Measurements from ENCODE around the gene FSTL3. TPM values are rescaled to one million over a fixed set of nuclear protein-coding genes. Genes with fewer than 3 reads are reported as not detected.
A peak's percentile ranks its signal among the peaks of the same experiment; 100 is the strongest.

Gene FSTL3
- total and polyA plus RNA-seq, 10 of the 15 experiments (the other 5 are each of a cell fraction or from before 2014, with no cell fraction given): 0.42 to 13.5 (median 3.6) TPM

DNA sequence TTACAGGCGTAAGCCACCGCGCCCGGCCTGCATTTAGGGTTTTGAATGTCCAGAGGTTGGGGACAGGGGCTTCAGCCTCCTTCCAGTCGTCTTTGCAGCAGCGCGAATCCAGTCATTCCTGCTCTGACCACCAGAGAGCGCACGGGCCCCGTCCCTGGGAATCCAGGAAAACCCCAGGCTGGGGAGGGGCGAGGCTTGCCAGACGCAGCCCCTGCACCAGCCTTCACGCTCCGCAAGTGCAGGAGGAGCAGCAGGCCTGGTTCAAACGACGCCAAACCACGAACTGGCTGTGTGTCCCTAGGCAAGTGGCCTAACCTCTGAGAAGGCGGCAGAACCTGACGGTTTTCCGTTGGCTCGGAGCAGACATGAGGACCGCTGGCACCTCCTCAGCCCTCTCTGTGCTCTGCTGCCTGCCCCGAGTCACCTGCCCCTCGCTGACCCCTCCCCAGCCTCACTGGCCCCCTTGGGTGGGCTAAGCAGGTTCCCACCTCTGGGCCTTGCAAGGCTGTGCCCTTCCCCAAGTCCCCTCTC is 11.2 kb upstream of the FSTL3 start (continued):
- TF ChIP-seq NFYA (IDR thresholded peaks at IDR 0.05; ENCODE audit: borderline replicate concordance, low read depth, low read length) (no peak), EED (IDR thresholded peaks at IDR 0.05; ENCODE audit: low read depth) (peak; percentile 35; the same call in 1 of the 2 replicates), CEBPB (IDR thresholded peaks at IDR 0.05; ENCODE audit: borderline replicate concordance in 1 of 2, low read depth in 2 of 2, low read length in 2 of 2) (no peak), YY1 (IDR thresholded peaks at IDR 0.05; ENCODE audit: low read depth, low read length) (peak; percentile 68), SMARCA5 (IDR thresholded peaks at IDR 0.05) (peak; percentile 80; the same call in 1 of the 2 replicates), MLLT1 (IDR thresholded peaks at IDR 0.05) (0 out of 2 replicates have a peak, but pooled peaks have one; percentile 16), CHD2 (IDR thresholded peaks at IDR 0.05; ENCODE audit: borderline replicate concordance, low read depth, low read length) (no peak), CBX3 (IDR thresholded peaks at IDR 0.05; ENCODE audit: borderline replicate concordance, low read depth) (no peak), KAT2A (conservative IDR thresholded peaks at IDR 0.05; ENCODE audit: control insufficient read depth, low read depth, low read length) (no peak), BHLHE40 (IDR thresholded peaks at IDR 0.05; ENCODE audit: borderline replicate concordance in 1 of 2, low read depth in 2 of 2, low read length in 1 of 2) (0 out of 4 replicates have a peak, but pooled peaks of 1 of the 2 experiments have one; percentile 37), SUZ12 (IDR thresholded peaks at IDR 0.05; ENCODE audit: unreplicated experiment) (no peak), SMC3 (IDR thresholded peaks at IDR 0.05; ENCODE audit: borderline replicate concordance, low read length) (peak; percentile 95), CHD4 (IDR thresholded peaks at IDR 0.05) (no peak), NR2F1 (conservative IDR thresholded peaks at IDR 0.05) (0 out of 2 replicates have a peak, but pooled peaks have one; percentile 18), PAX5 (IDR thresholded peaks at IDR 0.05; ENCODE audit: borderline replicate concordance, low read depth, low read length) (no peak), SRF (IDR thresholded peaks at IDR 0.05; ENCODE audit: low read depth in 2 of 2, low read length in 2 of 2) (no peak), NFYB (IDR thresholded peaks at IDR 0.05; ENCODE audit: insufficient read depth, low read depth, low read length) (no peak)
- TF ChIP-seq, protein P1, sequence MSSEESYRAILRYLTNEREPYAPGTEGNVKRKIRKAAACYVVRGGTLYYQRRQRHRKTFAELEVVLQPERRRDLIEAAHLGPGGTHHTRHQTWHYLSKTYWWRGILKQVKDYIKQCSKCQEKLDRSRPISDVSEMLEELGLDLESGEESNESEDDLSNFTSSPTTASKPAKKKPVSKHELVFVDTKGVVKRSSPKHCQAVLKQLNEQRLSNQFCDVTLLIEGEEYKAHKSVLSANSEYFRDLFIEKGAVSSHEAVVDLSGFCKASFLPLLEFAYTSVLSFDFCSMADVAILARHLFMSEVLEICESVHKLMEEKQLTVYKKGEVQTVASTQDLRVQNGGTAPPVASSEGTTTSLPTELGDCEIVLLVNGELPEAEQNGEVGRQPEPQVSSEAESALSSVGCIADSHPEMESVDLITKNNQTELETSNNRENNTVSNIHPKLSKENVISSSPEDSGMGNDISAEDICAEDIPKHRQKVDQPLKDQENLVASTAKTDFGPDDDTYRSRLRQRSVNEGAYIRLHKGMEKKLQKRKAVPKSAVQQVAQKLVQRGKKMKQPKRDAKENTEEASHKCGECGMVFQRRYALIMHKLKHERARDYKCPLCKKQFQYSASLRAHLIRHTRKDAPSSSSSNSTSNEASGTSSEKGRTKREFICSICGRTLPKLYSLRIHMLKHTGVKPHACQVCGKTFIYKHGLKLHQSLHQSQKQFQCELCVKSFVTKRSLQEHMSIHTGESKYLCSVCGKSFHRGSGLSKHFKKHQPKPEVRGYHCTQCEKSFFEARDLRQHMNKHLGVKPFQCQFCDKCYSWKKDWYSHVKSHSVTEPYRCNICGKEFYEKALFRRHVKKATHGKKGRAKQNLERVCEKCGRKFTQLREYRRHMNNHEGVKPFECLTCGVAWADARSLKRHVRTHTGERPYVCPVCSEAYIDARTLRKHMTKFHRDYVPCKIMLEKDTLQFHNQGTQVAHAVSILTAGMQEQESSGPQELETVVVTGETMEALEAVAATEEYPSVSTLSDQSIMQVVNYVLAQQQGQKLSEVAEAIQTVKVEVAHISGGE (CRISPR knock-in tag; IDR thresholded peaks at IDR 0.05): no peak
- TF ChIP-seq, protein P2, sequence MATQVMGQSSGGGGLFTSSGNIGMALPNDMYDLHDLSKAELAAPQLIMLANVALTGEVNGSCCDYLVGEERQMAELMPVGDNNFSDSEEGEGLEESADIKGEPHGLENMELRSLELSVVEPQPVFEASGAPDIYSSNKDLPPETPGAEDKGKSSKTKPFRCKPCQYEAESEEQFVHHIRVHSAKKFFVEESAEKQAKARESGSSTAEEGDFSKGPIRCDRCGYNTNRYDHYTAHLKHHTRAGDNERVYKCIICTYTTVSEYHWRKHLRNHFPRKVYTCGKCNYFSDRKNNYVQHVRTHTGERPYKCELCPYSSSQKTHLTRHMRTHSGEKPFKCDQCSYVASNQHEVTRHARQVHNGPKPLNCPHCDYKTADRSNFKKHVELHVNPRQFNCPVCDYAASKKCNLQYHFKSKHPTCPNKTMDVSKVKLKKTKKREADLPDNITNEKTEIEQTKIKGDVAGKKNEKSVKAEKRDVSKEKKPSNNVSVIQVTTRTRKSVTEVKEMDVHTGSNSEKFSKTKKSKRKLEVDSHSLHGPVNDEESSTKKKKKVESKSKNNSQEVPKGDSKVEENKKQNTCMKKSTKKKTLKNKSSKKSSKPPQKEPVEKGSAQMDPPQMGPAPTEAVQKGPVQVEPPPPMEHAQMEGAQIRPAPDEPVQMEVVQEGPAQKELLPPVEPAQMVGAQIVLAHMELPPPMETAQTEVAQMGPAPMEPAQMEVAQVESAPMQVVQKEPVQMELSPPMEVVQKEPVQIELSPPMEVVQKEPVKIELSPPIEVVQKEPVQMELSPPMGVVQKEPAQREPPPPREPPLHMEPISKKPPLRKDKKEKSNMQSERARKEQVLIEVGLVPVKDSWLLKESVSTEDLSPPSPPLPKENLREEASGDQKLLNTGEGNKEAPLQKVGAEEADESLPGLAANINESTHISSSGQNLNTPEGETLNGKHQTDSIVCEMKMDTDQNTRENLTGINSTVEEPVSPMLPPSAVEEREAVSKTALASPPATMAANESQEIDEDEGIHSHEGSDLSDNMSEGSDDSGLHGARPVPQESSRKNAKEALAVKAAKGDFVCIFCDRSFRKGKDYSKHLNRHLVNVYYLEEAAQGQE (IDR thresholded peaks at IDR 0.05; ENCODE audit: low read depth, low read length): no peak
- TF ChIP-seq, protein P3, sequence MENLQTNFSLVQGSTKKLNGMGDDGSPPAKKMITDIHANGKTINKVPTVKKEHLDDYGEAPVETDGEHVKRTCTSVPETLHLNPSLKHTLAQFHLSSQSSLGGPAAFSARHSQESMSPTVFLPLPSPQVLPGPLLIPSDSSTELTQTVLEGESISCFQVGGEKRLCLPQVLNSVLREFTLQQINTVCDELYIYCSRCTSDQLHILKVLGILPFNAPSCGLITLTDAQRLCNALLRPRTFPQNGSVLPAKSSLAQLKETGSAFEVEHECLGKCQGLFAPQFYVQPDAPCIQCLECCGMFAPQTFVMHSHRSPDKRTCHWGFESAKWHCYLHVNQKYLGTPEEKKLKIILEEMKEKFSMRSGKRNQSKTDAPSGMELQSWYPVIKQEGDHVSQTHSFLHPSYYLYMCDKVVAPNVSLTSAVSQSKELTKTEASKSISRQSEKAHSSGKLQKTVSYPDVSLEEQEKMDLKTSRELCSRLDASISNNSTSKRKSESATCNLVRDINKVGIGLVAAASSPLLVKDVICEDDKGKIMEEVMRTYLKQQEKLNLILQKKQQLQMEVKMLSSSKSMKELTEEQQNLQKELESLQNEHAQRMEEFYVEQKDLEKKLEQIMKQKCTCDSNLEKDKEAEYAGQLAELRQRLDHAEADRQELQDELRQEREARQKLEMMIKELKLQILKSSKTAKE (IDR thresholded peaks at IDR 0.05; ENCODE audit: low read depth, poor library complexity, severe bottlenecking): no peak

Data from GM12878 (cell line).